Bronchial epithelial cell (primary cell): ENCODE measurements around the gene C1QL2. TPM values are rescaled to one million over a fixed set of nuclear protein-coding genes. Genes with fewer than 3 reads are reported as not detected.

Experiments
- DNase-seq: peaks from one replicate; pipeline ENCODE4 v3.0.0-alpha.2; 2010; ENCODE audit warnings: low read depth
- FAIRE-seq: peaks from 2 replicates; lab custom pipeline; 2011; peaks lifted over from hg19 to GRCh38; lab: Jason Lieb, UNC
- H3K27me3 ChIP-seq: 2 replicates; pipeline ENCODE4 v1.5.1; 2011; ENCODE audit warnings: low read length; ENCODE audit not compliant: control insufficient read depth, insufficient read depth
- H3K36me3 ChIP-seq: 2 replicates; pipeline ENCODE4 v1.5.1; 2011; ENCODE audit warnings: low read length; ENCODE audit not compliant: control insufficient read depth, insufficient read depth
- H3K4me3 ChIP-seq: 2 replicates; pipeline ENCODE4 v1.5.1; 2011; ENCODE audit warnings: mild to moderate bottlenecking, low read depth, low read length, control low read depth
- total RNA-seq: library from RNA; depleted of rRNA; stranded (reverse); fragments of >200 nt; gene quantifications from 2 replicates; pipeline ENCODE4 v1.2.1, GENCODE V29; 2014
- TF ChIP-seq, protein P1 (sequence below): IDR thresholded peaks from 2 replicates; pipeline ENCODE4 v1.5.1; 2011; ENCODE audit warnings: mild to moderate bottlenecking, moderate library complexity, low read length, control low read depth, inconsistent platforms; ENCODE audit not compliant: insufficient read depth, severe bottlenecking

C1QL2 gene
- total RNA-seq, 1 donor from 2014 or later: not detected

DNA sequence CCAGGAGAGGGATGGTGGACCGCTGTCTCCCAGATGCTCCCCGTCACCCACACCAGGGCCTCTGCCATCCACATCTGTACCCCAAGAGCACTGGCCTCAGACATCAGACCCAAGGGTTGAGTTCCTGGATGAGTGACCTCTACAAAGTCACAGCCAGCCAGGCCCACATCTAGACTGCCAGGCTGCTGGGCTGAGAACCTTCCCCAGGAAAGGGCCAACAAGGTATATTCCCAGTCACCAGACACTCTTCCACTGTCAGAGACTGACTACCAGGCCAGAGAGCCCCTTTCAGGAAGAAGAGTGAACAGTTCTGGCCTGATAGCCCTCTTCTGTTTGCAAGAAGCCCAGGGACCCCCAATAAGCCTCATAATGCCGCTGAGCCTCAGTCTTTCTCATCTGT is 44.3 kb downstream of the C1QL2 start:
- DNase-seq: no peak
- TF ChIP-seq, protein P1, sequence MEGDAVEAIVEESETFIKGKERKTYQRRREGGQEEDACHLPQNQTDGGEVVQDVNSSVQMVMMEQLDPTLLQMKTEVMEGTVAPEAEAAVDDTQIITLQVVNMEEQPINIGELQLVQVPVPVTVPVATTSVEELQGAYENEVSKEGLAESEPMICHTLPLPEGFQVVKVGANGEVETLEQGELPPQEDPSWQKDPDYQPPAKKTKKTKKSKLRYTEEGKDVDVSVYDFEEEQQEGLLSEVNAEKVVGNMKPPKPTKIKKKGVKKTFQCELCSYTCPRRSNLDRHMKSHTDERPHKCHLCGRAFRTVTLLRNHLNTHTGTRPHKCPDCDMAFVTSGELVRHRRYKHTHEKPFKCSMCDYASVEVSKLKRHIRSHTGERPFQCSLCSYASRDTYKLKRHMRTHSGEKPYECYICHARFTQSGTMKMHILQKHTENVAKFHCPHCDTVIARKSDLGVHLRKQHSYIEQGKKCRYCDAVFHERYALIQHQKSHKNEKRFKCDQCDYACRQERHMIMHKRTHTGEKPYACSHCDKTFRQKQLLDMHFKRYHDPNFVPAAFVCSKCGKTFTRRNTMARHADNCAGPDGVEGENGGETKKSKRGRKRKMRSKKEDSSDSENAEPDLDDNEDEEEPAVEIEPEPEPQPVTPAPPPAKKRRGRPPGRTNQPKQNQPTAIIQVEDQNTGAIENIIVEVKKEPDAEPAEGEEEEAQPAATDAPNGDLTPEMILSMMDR: no peak
- Histone ChIP-seq H3K27me3 (no peaks in the 10 kb centered on the region), H3K36me3 (no peaks in the 10 kb centered on the region), H3K4me3 (no peak overlapping the region)
- no peak for FAIRE-seq

DNA sequence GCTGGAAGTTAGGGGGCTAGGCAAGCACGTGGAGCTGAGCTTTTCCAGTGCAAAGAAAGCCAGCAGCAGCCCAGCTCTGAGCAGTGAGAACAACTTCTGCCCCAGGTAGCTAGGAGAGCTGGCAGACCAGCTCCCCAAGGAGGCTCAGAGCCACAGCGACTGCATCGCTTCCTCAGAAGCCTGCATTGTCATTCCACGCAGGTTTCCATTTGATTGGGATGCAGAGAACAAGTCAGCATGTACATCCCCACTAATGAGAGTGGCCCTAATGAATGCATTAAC is 45.1 kb downstream of the C1QL2 start:
- no peaks in the 10 kb centered on the region for H3K27me3 ChIP-seq
- TF ChIP-seq, protein P1: no peak
- no peak overlapping the region for H3K4me3 ChIP-seq
- FAIRE-seq (no peak), DNase-seq (no peak)
- no peaks in the 10 kb centered on the region for H3K36me3 ChIP-seq

DNA sequence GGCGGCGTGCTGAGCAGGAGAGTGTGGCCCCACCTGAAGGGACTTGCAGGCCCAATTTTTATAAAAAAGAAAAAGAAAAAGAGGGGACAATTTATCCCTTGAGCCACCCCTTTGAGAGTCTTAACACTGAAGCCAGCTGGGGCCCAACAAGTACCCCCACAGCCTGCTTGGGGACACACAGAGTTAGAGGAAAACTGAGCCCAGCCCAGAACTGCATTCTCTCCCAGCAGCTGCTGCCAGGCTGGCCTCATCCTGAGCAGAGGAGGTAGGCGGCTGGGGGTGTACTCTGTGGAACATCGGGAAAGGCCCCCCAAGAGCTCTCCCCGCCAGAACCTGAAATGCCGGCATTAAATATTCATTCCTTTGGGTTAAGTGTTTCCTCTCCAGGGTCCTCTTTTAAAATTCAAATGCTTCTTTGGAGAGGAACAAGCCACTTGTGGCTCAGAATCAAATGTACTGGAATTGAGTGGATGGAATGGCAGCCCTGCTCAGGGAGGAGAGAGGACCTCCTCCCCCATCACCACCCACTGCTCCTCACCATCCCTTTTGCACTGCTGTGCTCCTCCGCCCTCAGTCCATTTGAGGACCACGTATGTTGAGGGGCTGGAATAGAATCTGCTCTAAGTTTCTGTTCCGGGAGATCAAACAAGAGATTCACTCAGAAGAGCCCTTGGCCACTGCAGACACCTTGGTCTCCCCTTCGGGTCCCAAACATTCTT is 45.6 kb downstream of the C1QL2 start:
- H3K27me3 ChIP-seq: no peaks in the 10 kb centered on the region
- H3K36me3 ChIP-seq: no peaks in the 10 kb centered on the region
- FAIRE-seq: no peak
- H3K4me3 ChIP-seq: no peak overlapping the region
- no peak for DNase-seq
- TF ChIP-seq, protein P1: no peak

DNA sequence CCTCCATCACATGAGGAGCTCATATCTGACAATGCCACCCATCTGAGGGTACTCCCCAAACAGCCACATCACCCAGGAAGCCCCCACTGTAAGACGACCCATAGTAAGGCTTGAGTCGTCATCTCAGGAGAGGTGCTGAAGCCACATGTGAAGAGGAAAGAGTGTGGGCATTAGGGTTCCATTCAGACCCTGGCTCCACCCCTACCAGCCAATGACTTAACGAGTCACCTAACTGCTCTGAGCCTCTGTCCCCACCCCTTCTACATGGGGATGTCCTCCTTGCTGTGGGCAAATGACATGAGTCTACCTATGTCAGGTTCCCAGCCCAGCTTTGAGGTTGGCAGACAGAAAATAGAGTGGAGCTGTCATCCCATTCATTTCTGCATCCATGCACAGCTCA is 46.3 kb downstream of the C1QL2 start:
- FAIRE-seq (no peak), DNase-seq (no peak)
- TF ChIP-seq, protein P1: no peak
- H3K27me3 ChIP-seq: no peaks in the 10 kb centered on the region
- no peaks in the 10 kb centered on the region for H3K36me3 ChIP-seq
- no peak overlapping the region for H3K4me3 ChIP-seq

DNA sequence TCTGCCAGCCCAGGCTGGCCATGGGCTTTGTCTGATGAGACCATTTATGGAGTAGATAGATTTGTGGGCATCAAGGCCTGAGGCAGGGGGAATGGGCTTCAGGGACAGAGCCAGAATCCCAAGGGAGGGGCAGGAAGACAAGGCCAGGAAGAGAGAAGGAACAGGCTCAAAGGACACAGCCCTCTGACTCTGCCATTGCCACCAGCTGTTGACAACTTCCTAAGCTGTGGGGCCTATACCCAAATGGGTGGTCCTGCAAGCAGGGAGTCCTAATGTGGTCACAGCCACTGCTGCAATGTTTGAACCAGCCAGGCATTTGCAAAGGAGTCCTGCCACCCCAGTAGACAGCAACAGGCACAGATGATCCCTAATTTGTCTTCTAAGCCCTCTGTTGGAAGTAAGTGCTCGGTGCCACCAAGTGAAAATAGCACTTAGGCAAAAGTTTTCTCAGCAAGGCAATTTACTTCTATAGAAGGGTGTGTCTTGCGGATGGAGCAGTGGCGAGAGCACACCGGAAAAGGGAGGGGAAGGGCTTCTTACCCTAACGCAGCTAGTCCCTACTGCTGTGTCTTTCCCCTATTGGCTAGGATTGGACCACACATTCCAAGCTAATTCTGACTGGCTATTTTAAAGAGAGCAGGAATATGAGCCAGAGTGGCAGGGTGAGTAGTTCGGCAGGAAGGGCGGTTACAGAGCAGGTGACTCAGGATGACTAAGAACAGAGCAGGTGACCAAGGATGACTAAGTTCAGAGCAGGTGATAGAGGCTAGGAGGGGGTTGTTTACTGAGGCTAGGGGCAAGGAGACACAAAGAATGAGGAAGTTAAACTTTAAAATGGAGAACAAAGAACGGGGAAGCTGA is 47.2 kb downstream of the C1QL2 start:
- H3K27me3 ChIP-seq: no peaks in the 10 kb centered on the region
- DNase-seq (peak; percentile 69), FAIRE-seq (no peak)
- TF ChIP-seq, protein P1: no peak
- H3K4me3 ChIP-seq: no peak overlapping the region
- no peaks in the 10 kb centered on the region for H3K36me3 ChIP-seq

DNA sequence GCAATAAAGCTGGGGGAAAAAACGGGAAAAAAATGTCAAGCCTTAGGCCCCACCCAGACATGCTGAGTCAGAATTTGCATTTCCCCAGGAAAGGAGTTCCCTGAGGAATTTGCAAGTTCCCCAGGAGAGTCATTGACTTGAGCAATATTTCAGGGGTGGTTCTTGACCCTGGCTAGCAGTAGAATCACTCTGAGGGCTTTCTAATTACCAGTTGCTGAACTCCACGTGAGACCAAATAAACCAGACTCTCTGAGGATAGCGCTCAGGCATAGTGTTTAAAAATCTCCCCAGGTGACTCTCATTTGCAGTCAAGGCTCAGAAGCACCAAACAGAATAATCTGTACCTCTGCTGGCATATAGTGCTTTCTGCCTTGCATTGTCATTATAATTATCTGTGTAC is 48.7 kb downstream of the C1QL2 start:
- Histone ChIP-seq H3K4me3 (no peak overlapping the region), H3K27me3 (no peaks in the 10 kb centered on the region), H3K36me3 (no peaks in the 10 kb centered on the region)
- DNase-seq: peak; percentile 55
- TF ChIP-seq, protein P1: no peak
- no peak for FAIRE-seq
